Left ventricle myocardium superior (tissue), 1 donor: Measurements from ENCODE around the gene SIX5. TPM values are rescaled to one million over a fixed set of nuclear protein-coding genes. Genes with fewer than 3 reads are reported as not detected.
A peak's percentile ranks its signal among the peaks of the same experiment; 100 is the strongest.
"Not testable (repeated sequence)": the region's sequence is repeated elsewhere in the genome, so short reads cannot be mapped to it uniquely, and the experiment has no call there.

Experiments used
- ATAC-seq: fragments of 200-7000 bp; cut with Tn5 transposase; one replicate; pipeline ENCODE4 v1.9.1; 2020; ENCODE audit warnings: mild to moderate bottlenecking, moderate library complexity
- DNase-seq: peaks from one replicate; pipeline ENCODE4 v3.0.0-alpha.2; 2020
- intact Hi-C: fragments of 100-400 bp; cut with micrococcal nuclease; formaldehyde crosslinking; loops from one replicate; pipeline ENCODE4 v1.11.0; 2022
- total RNA-seq: library from RNA; stranded (reverse); fragmentation: NEBNext Ultra II Directional; extraction: Animal tissue kit (Norgen Biotek cat#: 25700); gene quantifications from one replicate; pipeline ENCODE4 v1.2.1, GENCODE V29; 2021
- donor health status: DM: no; HTN: yes; CAD: no; lungs with severe emphysema.

SIX5 gene
- total RNA-seq, 1 donor from 2014 or later, result 26.1 TPM

DNA sequence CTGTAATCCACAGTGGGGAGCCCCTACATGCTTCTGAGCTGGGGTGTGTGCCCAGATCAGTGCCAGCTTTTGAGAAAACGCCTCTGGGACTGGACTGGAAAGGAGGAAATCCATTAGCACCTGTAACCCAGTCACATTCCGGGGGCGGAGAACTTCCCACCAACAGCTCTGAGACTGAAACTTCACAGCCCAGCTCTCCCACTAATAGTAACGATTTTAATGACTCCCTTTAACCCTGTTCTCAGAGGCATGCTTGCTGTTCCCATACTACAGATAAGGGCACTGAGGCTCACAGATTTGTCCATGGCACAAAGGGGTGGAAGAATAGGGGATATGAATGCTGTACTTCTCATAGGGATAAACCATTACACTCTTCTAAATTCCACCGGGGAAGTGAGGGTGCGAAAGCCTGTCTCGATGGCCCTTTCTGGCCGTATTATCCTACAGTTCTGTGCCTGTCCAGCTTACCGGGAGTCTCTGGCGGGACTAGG lies 39.2 kb downstream of the SIX5 start:
- intact Hi-C loops, result no loop called here
- ATAC-seq, result no peak
- no peak for DNase-seq

DNA sequence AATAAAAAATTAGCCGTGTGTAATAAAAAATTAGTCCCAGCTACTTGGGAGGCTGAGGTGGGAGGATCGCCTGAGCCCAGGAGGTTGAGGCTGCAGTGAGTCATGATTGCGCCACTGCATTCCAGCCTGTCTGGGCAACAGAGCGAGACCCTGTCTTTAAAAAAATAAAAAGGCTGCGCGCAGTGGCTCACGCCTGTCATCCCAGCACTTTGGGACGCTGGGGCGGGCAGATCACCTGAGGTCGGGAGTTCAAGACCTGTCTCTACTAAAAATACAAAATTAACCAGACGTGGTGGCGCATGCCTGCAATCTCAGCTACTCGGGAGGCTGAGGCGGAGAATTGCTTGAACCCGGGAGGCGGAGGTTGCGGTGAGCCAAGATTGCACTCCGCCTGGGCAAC lies 40.4 kb downstream of the SIX5 start:
- ATAC-seq, intact Hi-C loops, DNase-seq: not testable (repeated sequence)

- ATAC-seq, DNase-seq, intact Hi-C loops: not testable (repeated sequence)
Observed at GRCh38 chr19:45720065-45720464, 49.0 kb downstream of the SIX5 start.

DNA sequence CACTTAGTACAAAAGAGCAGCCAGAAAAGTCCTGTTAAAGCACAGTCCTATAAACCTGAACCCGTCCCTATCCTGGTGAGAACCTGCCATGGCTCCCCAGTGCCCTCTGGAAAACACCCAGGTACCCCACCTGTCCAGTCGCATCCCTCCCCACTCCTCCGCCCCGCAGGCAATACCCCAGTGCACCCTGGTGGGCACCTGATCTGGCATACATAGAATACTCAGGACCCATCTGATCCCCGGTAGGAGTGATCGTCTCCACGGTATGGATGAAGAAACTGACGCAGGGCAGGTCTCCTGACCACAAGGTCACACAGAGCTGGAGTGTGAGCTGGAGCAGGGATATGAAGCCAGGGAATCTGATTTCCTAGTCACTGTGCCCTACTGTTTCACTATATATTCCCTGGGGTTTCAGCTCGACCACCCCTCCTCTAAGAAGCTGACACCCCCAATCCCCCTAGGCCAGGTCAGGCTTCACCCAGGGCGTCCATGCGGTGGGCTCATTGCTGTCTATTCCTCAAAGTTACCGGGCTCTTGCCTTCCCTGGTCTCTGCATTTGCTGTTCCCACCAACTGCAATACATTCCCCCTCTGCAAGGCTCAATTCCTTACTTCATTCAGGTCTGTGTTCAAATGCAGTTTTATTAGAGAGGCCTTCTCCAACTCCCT lies 50.9 kb downstream of the SIX5 start:
- ATAC-seq (peak; percentile 1), DNase-seq (peak; percentile 42)
- intact Hi-C loops, result no loop called here

- DNase-seq (peak; percentile 99), ATAC-seq (peak; percentile 97)
- intact Hi-C loops, result no loop called here
Observed at GRCh38 chr19:45717131-45717982, 51.7 kb downstream of the SIX5 start.

GRCh38 chr19:45716359-45717130 lies 52.5 kb downstream of the SIX5 start:
- intact Hi-C loops, result no loop called here
- ATAC-seq (peak; percentile 2), DNase-seq (no peak)

- intact Hi-C loops, result no loop called here
- ATAC-seq (no peak), DNase-seq (no peak)
Observed at GRCh38 chr19:45715139-45715538, 53.9 kb downstream of the SIX5 start.

Other genes with a start within 250 kb of the SIX5 start
- gene OPA3, start 184.4 kb downstream of the SIX5 start, total RNA-seq, result 26.9 TPM
- gene GPR4, start 167.0 kb downstream of the SIX5 start, total RNA-seq, result 4.8 TPM
- gene EML2, start 129.9 kb downstream of the SIX5 start, total RNA-seq, result 33.4 TPM
- gene GIPR, start 101.0 kb downstream of the SIX5 start, total RNA-seq, result 4.1 TPM
- gene SNRPD2, start 77.3 kb downstream of the SIX5 start, total RNA-seq, result 233 TPM
- gene QPCTL, start 76.6 kb downstream of the SIX5 start, total RNA-seq, result 1.2 TPM
- 15.4 TPM for gene FBXO46, start 38.4 kb downstream of the SIX5 start, total RNA-seq
- gene MEIOSIN, start 35.8 kb downstream of the SIX5 start, total RNA-seq, result not detected
- 275 TPM for gene DMPK, start 13.2 kb upstream of the SIX5 start, total RNA-seq
- 64.6 TPM for gene DMWD, start 23.6 kb upstream of the SIX5 start, total RNA-seq
- not detected for gene RSPH6A, start 46.1 kb upstream of the SIX5 start, total RNA-seq
- gene SYMPK, start 93.9 kb upstream of the SIX5 start, total RNA-seq, result 38.3 TPM
- gene FOXA3, start 95.1 kb upstream of the SIX5 start, total RNA-seq, result not detected
- gene IRF2BP1, start 116.9 kb upstream of the SIX5 start, total RNA-seq, result 22.3 TPM
- gene MYPOP, start 133.4 kb upstream of the SIX5 start, total RNA-seq, result 18.5 TPM
- gene NANOS2, start 145.5 kb upstream of the SIX5 start, total RNA-seq, result not detected
- 5.9 TPM for gene NOVA2, start 204.6 kb upstream of the SIX5 start, total RNA-seq
- gene CCDC61, start 226.2 kb upstream of the SIX5 start, total RNA-seq, result 7.7 TPM